ENCODE results near the gene CAMK4.

CAMK4 gene

GRCh38 chr5:111228520-111229220 is 4.5 kb downstream of the CAMK4 start:
- no peak for DNase-seq (ENCODE audit: low read depth)
- H3K4me3 ChIP-seq (ENCODE audit: low read depth, low read length), result no peak overlapping the region

GRCh38 chr5:111229221-111229835 is 5.1 kb downstream of the CAMK4 start:
- no peak for TF ChIP-seq CTCF (conservative IDR thresholded peaks at IDR 0.05; ENCODE audit: low read depth, low read length)
- no peak for DNase-seq (ENCODE audit: low read depth)
- H3K4me3 ChIP-seq (ENCODE audit: low read depth, low read length), result no peak overlapping the region

More at GRCh38 chr5:111228520-111229220, 4.5 kb downstream of the CAMK4 start:
- no peak for TF ChIP-seq CTCF (conservative IDR thresholded peaks at IDR 0.05; ENCODE audit: low read depth, low read length)

GRCh38 chr5:111229871-111230810 is 6.0 kb downstream of the CAMK4 start:
- H3K4me3 ChIP-seq (ENCODE audit: low read depth, low read length), result no peak overlapping the region
- TF ChIP-seq CTCF (conservative IDR thresholded peaks at IDR 0.05; ENCODE audit: low read depth, low read length), result no peak
- DNase-seq (ENCODE audit: low read depth), result no peak

- TF ChIP-seq CTCF (conservative IDR thresholded peaks at IDR 0.05; ENCODE audit: low read depth, low read length), result no peak
- no peak overlapping the region for H3K4me3 ChIP-seq (ENCODE audit: low read depth, low read length)
- no peak for DNase-seq (ENCODE audit: low read depth)
These were observed 6.9 kb downstream of the CAMK4 start for GRCh38 chr5:111231119-111231518.

GRCh38 chr5:111232311-111233051 is 8.3 kb downstream of the CAMK4 start:
- no peak overlapping the region for H3K4me3 ChIP-seq (ENCODE audit: low read depth, low read length)
- no peak for DNase-seq (ENCODE audit: low read depth)
- TF ChIP-seq CTCF (conservative IDR thresholded peaks at IDR 0.05; ENCODE audit: low read depth, low read length), result no peak

GRCh38 chr5:111233052-111233374 is 8.8 kb downstream of the CAMK4 start:
- H3K4me3 ChIP-seq (ENCODE audit: low read depth, low read length), result no peak overlapping the region
- DNase-seq (ENCODE audit: low read depth), result no peak
- TF ChIP-seq CTCF (conservative IDR thresholded peaks at IDR 0.05; ENCODE audit: low read depth, low read length), result no peak

Measured in choroid plexus epithelial cell (primary cell).